ENCODE data around the gene FUZ. TPM values are rescaled to one million over a fixed set of nuclear protein-coding genes. Genes with fewer than 3 reads are reported as not detected.

Gene FUZ
- total RNA-seq, 3 donors from 2014 or later = 6.6 to 21.0 (median 11.9) TPM

DNA sequence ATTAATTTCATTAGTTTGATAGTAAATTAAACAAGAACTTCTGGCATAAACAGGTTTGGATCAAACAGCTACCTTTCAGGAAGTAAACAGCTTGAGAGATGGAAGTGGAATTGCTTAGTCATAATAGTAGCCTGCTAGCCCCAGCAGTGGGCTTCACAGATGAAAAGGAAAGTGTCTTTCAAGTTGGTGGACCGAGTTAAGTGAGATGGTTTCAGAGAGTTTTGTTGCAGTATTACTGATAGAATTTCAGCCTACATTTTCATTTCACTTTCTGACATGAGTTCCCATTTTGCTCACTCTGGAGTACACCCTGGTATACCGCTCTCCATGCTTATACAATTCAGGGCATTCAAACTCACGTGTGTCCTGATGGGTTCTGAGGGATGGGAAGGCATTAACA is 35.8 kb upstream of the FUZ start:
- DNase-seq = no peak
- Histone ChIP-seq H3K9me3 (no peaks in the 10 kb centered on the region), H3K36me3 (ENCODE audit: low read depth) (no peaks in the 10 kb centered on the region), H3K4me1 (ENCODE audit: low read depth) (peaks cover 14% of the 10 kb centered on the region), H3K4me3 (no peak overlapping the region)
- no peak for ATAC-seq
- intact Hi-C loops (cut with DNase I, micrococcal nuclease) = no loop called here
- TF ChIP-seq, protein P1, sequence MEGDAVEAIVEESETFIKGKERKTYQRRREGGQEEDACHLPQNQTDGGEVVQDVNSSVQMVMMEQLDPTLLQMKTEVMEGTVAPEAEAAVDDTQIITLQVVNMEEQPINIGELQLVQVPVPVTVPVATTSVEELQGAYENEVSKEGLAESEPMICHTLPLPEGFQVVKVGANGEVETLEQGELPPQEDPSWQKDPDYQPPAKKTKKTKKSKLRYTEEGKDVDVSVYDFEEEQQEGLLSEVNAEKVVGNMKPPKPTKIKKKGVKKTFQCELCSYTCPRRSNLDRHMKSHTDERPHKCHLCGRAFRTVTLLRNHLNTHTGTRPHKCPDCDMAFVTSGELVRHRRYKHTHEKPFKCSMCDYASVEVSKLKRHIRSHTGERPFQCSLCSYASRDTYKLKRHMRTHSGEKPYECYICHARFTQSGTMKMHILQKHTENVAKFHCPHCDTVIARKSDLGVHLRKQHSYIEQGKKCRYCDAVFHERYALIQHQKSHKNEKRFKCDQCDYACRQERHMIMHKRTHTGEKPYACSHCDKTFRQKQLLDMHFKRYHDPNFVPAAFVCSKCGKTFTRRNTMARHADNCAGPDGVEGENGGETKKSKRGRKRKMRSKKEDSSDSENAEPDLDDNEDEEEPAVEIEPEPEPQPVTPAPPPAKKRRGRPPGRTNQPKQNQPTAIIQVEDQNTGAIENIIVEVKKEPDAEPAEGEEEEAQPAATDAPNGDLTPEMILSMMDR (IDR thresholded peaks at IDR 0.05) = no peak

- no peak for ATAC-seq
- intact Hi-C loops (cut with DNase I, micrococcal nuclease) = no loop called here
These were observed 34.9 kb upstream of the FUZ start for GRCh38 chr19:49847731-49848696.

GRCh38 chr19:49846408-49846807 is 33.3 kb upstream of the FUZ start:
- ATAC-seq (no peak), DNase-seq (no peak)
- TF ChIP-seq, protein P1 (IDR thresholded peaks at IDR 0.05) = no peak
- intact Hi-C loops (cut with DNase I, micrococcal nuclease) = no loop called here
- H3K4me3 ChIP-seq = no peak overlapping the region
- H3K4me1 ChIP-seq (ENCODE audit: low read depth) = no peaks in the 10 kb centered on the region
- H3K36me3 ChIP-seq (ENCODE audit: low read depth) = no peaks in the 10 kb centered on the region
- H3K9me3 ChIP-seq = no peaks in the 10 kb centered on the region

More at GRCh38 chr19:49847731-49848696, 34.9 kb upstream of the FUZ start:
- DNase-seq = no peak
- TF ChIP-seq, protein P1 (IDR thresholded peaks at IDR 0.05) = no peak
- no peaks in the 10 kb centered on the region for H3K36me3 ChIP-seq (ENCODE audit: low read depth)
- no peaks in the 10 kb centered on the region for H3K9me3 ChIP-seq
- H3K4me1 ChIP-seq (ENCODE audit: low read depth) = peaks cover 12% of the 10 kb centered on the region
- H3K4me3 ChIP-seq = no peak overlapping the region

GRCh38 chr19:49845414-49845813 is 32.3 kb upstream of the FUZ start:
- Histone ChIP-seq H3K4me1 (ENCODE audit: low read depth) (no peaks in the 10 kb centered on the region), H3K9me3 (no peaks in the 10 kb centered on the region), H3K4me3 (no peak overlapping the region), H3K36me3 (ENCODE audit: low read depth) (no peaks in the 10 kb centered on the region)
- no peak for DNase-seq
- intact Hi-C loops (cut with DNase I, micrococcal nuclease) = no loop called here
- ATAC-seq = no peak
- TF ChIP-seq, protein P1 (IDR thresholded peaks at IDR 0.05) = no peak

GRCh38 chr19:49844138-49845095 is 31.3 kb upstream of the FUZ start:
- Histone ChIP-seq H3K36me3 (ENCODE audit: low read depth) (no peaks in the 10 kb centered on the region), H3K4me1 (ENCODE audit: low read depth) (no peaks in the 10 kb centered on the region), H3K9me3 (no peaks in the 10 kb centered on the region), H3K4me3 (no peak overlapping the region)
- no peak for ATAC-seq
- TF ChIP-seq, protein P1 (IDR thresholded peaks at IDR 0.05) = no peak
- no peak for DNase-seq
- intact Hi-C loops (cut with DNase I, micrococcal nuclease) = no loop called here
